BLaER1 treated with 17β-estradiol and CSF1 and Interleukin-3, amounts not matched to agents 10 nM and 100 nM (cell line): ENCODE measurements around the gene DCTPP1.

Source experiments
- H3K27ac ChIP-seq, 11 experiments: shearing (Covaris generic); formaldehyde crosslinking; 2 replicates each; pipeline ENCODE4 v1.8.1; 2022
- H3K27me3 ChIP-seq, 11 experiments: shearing (Covaris generic); formaldehyde crosslinking; 2 replicates each; pipeline ENCODE4 v1.8.1; 2022
- H3K36me3 ChIP-seq, 11 experiments: shearing (Covaris generic); formaldehyde crosslinking; 2 replicates each; pipeline ENCODE4 v1.8.1; 2022
- H3K4me1 ChIP-seq, 10 experiments: shearing (Covaris generic); formaldehyde crosslinking; 2 replicates each; pipeline ENCODE4 v1.8.1; 2022
- H3K4me2 ChIP-seq, 11 experiments: shearing (Covaris generic); formaldehyde crosslinking; 2 replicates each; pipeline ENCODE4 v1.8.1; 2022
- H3K4me3 ChIP-seq, 10 experiments: shearing (Covaris generic); formaldehyde crosslinking; 2 replicates each; pipeline ENCODE4 v1.8.1; 2022
- H3K9ac ChIP-seq, 11 experiments: shearing (Covaris generic); formaldehyde crosslinking; 2 replicates each; pipeline ENCODE4 v1.8.1; 2022
- H3K9me3 ChIP-seq, 11 experiments: shearing (Covaris generic); formaldehyde crosslinking; replicated peaks in 1 of 11; 2 replicates each; pipeline ENCODE4 v1.8.1; 2022
- H4K20me1 ChIP-seq, 11 experiments: shearing (Covaris generic); formaldehyde crosslinking; 2 replicates each; pipeline ENCODE4 v1.8.1; 2022
- Cebpa-rat ChIP-seq, 11 experiments: shearing (Covaris generic); IDR thresholded peaks; 2 replicates each; pipeline ENCODE4 v1.8.1; 2022

DCTPP1 gene

DNA sequence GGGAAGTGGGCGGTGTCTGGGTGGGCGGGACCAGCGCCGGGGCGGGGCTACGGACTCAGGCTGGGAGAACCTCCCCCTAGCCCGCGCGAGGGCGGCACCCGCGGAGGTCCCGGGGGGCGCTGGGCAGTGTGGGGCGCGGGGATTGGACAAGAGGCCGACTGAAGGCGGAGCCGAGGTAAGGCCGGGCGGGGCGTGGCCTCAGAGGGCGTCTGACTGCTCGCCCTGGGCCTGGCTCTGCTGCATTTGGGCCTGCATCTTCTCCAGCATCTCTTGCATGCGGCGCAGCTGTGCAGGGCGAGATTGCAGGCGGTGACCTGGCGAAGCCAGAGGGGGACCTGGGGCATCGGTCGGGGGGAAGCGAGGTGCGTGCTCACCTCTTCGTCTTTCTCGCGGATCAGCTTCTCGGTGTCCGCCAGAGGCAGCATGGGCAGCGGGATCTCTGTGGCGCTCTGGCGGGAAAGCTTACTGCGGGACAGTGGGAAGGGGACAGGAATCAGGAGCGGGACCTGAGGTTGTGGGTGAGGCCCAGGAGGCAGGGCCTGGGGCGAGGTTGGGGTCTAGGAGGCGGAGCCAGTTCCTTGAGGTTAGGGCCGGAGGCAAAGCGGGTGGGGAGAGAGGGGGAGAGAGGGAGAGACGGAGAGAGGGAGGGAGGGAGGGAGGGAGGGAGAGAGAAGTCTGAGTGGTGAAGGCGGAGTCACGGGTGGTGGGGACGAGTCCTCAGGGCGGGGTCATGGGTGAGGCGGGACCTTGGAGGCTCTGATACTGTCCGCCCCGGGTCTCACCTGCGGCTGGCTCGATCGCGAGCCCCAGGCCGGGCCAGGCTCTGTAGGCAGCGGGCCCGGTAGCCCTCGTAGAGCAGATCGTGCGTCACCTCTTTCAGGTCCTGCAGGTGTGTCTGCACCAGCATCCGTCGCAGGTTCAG is 51.3 kb downstream of the DCTPP1 start:
- peak overlapping the region; percentile 95 to 100 (median 100) for H3K4me2 ChIP-seq
- no peaks in the 10 kb centered on the region for H3K9me3 ChIP-seq
- H3K27me3 ChIP-seq, result no peaks in the 10 kb centered on the region
- H3K36me3 ChIP-seq, result no peaks in the 10 kb centered on the region
- peak overlapping the region; percentile 90 to 98 (median 94) for H3K9ac ChIP-seq
- H3K27ac ChIP-seq, result peak overlapping the region; percentile 97 to 100 (median 98)
- no peaks in the 10 kb centered on the region; a peak in 2 of 22 replicates for H4K20me1 ChIP-seq
- H3K4me1 ChIP-seq, result peaks cover 54 to 88% (median 71%) of the 10 kb centered on the region in 10 experiments
- H3K4me3 ChIP-seq, result peak overlapping the region; percentile 67 to 81 (median 72)
- TF ChIP-seq Cebpa-rat (IDR thresholded peaks at IDR 0.05), result no peak

DNA sequence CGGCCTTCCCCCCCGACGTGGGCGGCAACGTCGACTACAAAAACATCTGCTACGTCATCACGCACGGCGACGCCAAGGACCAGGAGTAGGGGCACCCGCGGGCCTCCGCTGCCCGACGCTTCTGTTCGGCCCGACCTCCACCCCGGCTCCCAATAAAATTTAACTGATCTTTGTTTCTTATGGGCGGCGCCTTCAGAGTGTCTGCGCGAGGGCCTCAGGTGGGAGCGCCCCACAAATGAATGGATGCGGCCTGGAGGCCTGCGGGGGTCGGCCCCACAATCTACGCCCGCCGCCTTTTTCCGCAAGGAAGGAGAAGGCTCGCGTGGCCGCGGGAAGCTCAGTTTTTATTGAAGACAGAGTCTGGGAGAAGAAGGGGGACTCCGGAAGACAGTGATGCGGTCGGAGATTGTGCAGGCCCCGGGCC is 52.0 kb downstream of the DCTPP1 start:
- peak overlapping the region; percentile 64 to 81 (median 70) for H3K4me3 ChIP-seq
- no peaks in the 10 kb centered on the region; a peak in 2 of 22 replicates for H4K20me1 ChIP-seq
- no peaks in the 10 kb centered on the region for H3K9me3 ChIP-seq
- H3K27ac ChIP-seq, result peak overlapping the region; percentile 97 to 100 (median 98)
- H3K27me3 ChIP-seq, result no peaks in the 10 kb centered on the region
- H3K9ac ChIP-seq, result peak overlapping the region; percentile 90 to 98 (median 94)
- no peak for TF ChIP-seq Cebpa-rat (IDR thresholded peaks at IDR 0.05)
- H3K4me2 ChIP-seq, result peak overlapping the region; percentile 79 to 100 (median 97)
- H3K36me3 ChIP-seq, result no peaks in the 10 kb centered on the region
- peaks cover 49 to 83% (median 64%) of the 10 kb centered on the region in 10 experiments for H3K4me1 ChIP-seq

DNA sequence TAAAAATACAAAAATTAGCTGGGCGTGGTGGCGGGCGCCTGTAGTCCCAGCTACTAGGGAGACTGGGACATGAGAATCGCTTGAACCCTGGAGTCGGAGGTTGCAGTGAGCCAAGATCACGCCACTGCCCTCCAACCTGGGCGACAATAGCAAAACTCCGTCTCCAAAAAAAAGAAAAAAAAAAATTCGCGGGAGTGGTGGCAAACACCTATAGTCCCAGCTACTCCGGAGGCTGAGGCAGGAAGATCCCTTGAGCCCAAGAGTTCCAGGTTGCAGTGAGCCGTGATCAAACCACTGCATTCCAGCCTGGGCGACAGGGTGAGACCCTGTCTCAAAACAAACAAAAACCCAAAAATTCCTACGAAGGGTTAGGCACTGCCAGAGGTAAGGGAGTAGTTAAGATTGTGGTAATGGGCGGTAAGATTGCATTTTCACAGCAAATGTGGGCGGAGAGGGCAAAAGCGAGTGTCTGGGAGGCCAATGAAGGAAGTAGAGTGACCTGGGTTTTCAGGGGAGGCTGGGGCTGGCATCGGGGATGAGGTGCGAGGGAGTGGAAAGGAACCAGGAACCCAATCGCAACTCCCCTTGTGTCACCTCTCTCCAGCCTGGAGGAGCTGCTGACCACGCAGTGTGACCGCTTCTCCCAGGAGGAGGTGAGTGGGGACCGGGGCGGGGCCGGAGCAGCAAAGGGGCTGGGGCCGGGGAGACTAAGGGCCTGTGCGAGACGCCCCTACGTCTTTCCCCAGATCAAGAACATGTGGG is 52.6 kb downstream of the DCTPP1 start:
- Histone ChIP-seq H3K9ac (peak overlapping the region; percentile 90 to 98 (median 94)), H3K36me3 (no peaks in the 10 kb centered on the region), H3K4me2 (peak overlapping the region; percentile 79 to 100 (median 97)), H4K20me1 (no peaks in the 10 kb centered on the region; a peak in 2 of 22 replicates), H3K27me3 (no peaks in the 10 kb centered on the region), H3K4me1 (peaks cover 43 to 83% (median 63%) of the 10 kb centered on the region in 10 experiments), H3K27ac (peak overlapping the region; percentile 97 to 100 (median 98)), H3K9me3 (no peaks in the 10 kb centered on the region), H3K4me3 (peak overlapping the region; percentile 64 to 81 (median 70))
- TF ChIP-seq Cebpa-rat (IDR thresholded peaks at IDR 0.05), result no peak

DNA sequence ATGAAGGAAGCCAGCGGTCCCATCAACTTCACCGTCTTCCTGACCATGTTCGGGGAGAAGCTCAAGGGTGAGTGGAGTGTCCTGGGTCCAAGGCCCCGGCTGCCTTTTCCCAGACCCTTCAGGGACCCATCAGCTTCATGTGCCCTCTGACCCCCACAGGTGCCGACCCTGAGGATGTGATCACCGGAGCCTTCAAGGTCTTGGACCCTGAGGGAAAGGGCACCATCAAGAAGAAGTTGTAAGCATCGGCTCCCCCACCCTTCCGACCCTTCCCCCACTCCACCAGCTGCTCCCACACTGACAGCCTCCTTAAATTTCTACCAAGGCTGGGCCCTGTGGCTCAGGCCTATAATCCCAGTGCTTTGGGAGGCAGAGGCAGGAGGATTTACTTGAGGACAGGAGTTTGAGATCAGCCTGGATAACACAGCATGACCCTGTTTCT is 53.3 kb downstream of the DCTPP1 start:
- peak overlapping the region in 10 of 11 experiments; percentile 97 to 100 (median 98); a peak in 19 of 22 replicates for H3K27ac ChIP-seq
- H4K20me1 ChIP-seq, result no peaks in the 10 kb centered on the region; a peak in 2 of 22 replicates
- no peaks in the 10 kb centered on the region for H3K36me3 ChIP-seq
- no peak overlapping the region for H3K4me3 ChIP-seq
- H3K9me3 ChIP-seq, result no peaks in the 10 kb centered on the region
- no peaks in the 10 kb centered on the region for H3K27me3 ChIP-seq
- H3K4me2 ChIP-seq, result peak overlapping the region; percentile 79 to 100 (median 97); a peak in 20 of 22 replicates
- peak overlapping the region in 7 of 11 experiments; percentile 90 to 98 (median 93); a peak in 7 of 22 replicates for H3K9ac ChIP-seq
- no peak for TF ChIP-seq Cebpa-rat (IDR thresholded peaks at IDR 0.05)
- peaks cover 41 to 83% (median 63%) of the 10 kb centered on the region in 10 experiments for H3K4me1 ChIP-seq

DNA sequence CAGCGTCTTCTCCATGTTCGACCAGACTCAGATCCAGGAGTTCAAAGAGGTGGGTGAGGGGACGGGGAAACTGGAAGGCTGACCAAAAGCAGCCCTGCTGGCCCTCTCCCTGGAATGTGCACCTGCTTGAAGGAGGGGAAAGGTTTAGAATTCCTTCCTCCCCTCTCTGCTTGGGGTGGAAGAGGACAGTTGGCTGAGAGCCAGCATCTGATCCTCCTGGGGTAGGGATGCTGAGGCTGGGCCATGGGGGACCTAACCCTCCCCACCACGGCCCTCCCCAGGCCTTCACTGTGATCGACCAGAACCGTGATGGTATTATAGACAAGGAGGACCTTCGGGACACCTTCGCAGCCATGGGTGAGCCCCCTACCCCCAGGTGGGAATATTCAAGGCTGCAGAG is 54.0 kb downstream of the DCTPP1 start:
- no peaks in the 10 kb centered on the region for H3K9me3 ChIP-seq
- 0 out of 22 replicates have a peak overlapping the region, but pooled peaks of 2 of the 11 experiments have one; percentile 98 for H3K9ac ChIP-seq
- H3K4me2 ChIP-seq, result peak overlapping the region in 4 of 11 experiments; percentile 91 to 100 (median 96); a peak in 6 of 22 replicates
- no peak for TF ChIP-seq Cebpa-rat (IDR thresholded peaks at IDR 0.05)
- H3K36me3 ChIP-seq, result no peaks in the 10 kb centered on the region
- H3K27me3 ChIP-seq, result no peaks in the 10 kb centered on the region
- no peaks in the 10 kb centered on the region; a peak in 2 of 22 replicates for H4K20me1 ChIP-seq
- H3K4me3 ChIP-seq, result no peak overlapping the region
- H3K4me1 ChIP-seq, result peaks cover 39 to 81% (median 61%) of the 10 kb centered on the region in 10 experiments
- peak overlapping the region in 6 of 11 experiments; percentile 97 to 100 (median 99); a peak in 10 of 22 replicates for H3K27ac ChIP-seq

DNA sequence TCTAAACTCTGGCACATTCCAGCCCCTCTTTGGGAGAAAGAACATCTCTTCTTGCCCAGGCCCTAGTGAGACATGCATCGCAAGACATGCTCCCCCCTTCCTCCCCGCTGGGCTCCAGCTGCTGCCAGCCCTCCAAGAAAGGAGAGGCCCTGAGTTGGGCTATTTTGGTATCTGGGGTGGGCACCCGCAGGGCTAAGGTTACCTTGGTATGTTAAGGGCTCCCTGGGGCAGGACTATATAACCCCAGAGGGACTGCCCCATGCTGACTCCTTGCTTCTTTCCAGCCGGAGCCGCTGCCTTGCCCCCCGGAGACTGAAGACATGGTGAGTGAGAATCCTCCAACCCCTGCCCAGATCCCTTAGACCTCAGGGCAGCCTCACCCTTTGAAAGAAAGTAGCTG is 55.3 kb downstream of the DCTPP1 start, which contains the start of gene MYL11:
TSS of gene MYL11 (plus strand) at position 265 of the 400 bp plus-strand sequence. CDS start at position 321, 56 bp downstream.
- Histone ChIP-seq H3K36me3 (no peaks in the 10 kb centered on the region), H4K20me1 (peaks cover 0 to 2% (median 1%) of the 10 kb centered on the region in 11 experiments; a peak in 12 of 22 replicates), H3K4me2 (peak within 1 kb of the TSS in 4 of 11 experiments; percentile 12 to 45 (median 18); a peak in 4 of 22 replicates), H3K4me1 (peaks cover 30 to 68% (median 48%) of the 10 kb centered on the region in 10 experiments), H3K9me3 (no peaks in the 10 kb centered on the region), H3K9ac (peak within 1 kb of the TSS in 3 of 11 experiments; percentile 6 to 36 (median 23); a peak in 3 of 22 replicates), H3K27me3 (no peaks in the 10 kb centered on the region), H3K27ac (0 out of 22 replicates have a peak within 1 kb of the TSS, but pooled peaks of 2 of the 11 experiments have one; percentile 100), H3K4me3 (no peak within 1 kb of the TSS)
- no peak for TF ChIP-seq Cebpa-rat (IDR thresholded peaks at IDR 0.05)
